Activated gamma-delta T cell treated with Interleukin-2 at 50 U/mL for 16 hours (primary cell): ENCODE measurements around the gene SMIM11.
"Not testable (repeated sequence)": the region's sequence is repeated elsewhere in the genome, so short reads cannot be mapped to it uniquely, and the experiment has no call there.

ENCODE experiments used
- DNase-seq: peaks from one replicate; pipeline ENCODE4 v3.0.0-alpha.2; 2020

SMIM11 gene

GRCh38 chr21:34357889-34358288 lies 17.4 kb upstream of the SMIM11 start:
- no peak for DNase-seq

GRCh38 chr21:34358866-34359265 lies 16.4 kb upstream of the SMIM11 start:
- DNase-seq: no peak

- no peak for DNase-seq
These were observed 14.6 kb upstream of the SMIM11 start for GRCh38 chr21:34360488-34361241.

GRCh38 chr21:34362136-34362444 lies 13.2 kb upstream of the SMIM11 start:
- DNase-seq: no peak

GRCh38 chr21:34362670-34363069 lies 12.6 kb upstream of the SMIM11 start:
- no peak for DNase-seq

- DNase-seq: no peak
These were observed 11.6 kb upstream of the SMIM11 start, which contains the start of gene KCNE2 for GRCh38 chr21:34363733-34364132. Gene KCNE2 (plus strand): TSS chr21:34364006. CDS start chr21:34370479, 6,473 bp downstream.

- no peak for DNase-seq
These were observed 10.4 kb upstream of the SMIM11 start for GRCh38 chr21:34364921-34365320.

GRCh38 chr21:34365809-34366208 lies 9.5 kb upstream of the SMIM11 start:
- no peak for DNase-seq

GRCh38 chr21:34367320-34367935 lies 7.9 kb upstream of the SMIM11 start:
- peak; percentile 24 for DNase-seq

GRCh38 chr21:34369741-34370140 lies 5.6 kb upstream of the SMIM11 start:
- DNase-seq: no peak

GRCh38 chr21:34372321-34372720 lies 3.0 kb upstream of the SMIM11 start:
- DNase-seq: no peak

GRCh38 chr21:34374462-34374861 lies 845 bp upstream of the SMIM11 start:
- not testable (repeated sequence) for DNase-seq

- DNase-seq: not testable (repeated sequence)
These were observed 289 bp downstream of the SMIM11 start for GRCh38 chr21:34375619-34375972.

GRCh38 chr21:34383138-34383537 lies 7.8 kb downstream of the SMIM11 start:
- DNase-seq: not testable (repeated sequence)

GRCh38 chr21:34383724-34384415 lies 8.6 kb downstream of the SMIM11 start:
- DNase-seq: not testable (repeated sequence)

- DNase-seq: not testable (repeated sequence)
These were observed 25.2 kb downstream of the SMIM11 start for GRCh38 chr21:34400522-34400921.

- DNase-seq: not testable (repeated sequence)
These were observed 29.4 kb downstream of the SMIM11 start for GRCh38 chr21:34404742-34405141.

GRCh38 chr21:34405686-34406085 lies 30.4 kb downstream of the SMIM11 start:
- not testable (repeated sequence) for DNase-seq

- DNase-seq: not testable (repeated sequence)
These were observed 30.8 kb downstream of the SMIM11 start for GRCh38 chr21:34406102-34406501.

- not testable (repeated sequence) for DNase-seq
These were observed 31.4 kb downstream of the SMIM11 start for GRCh38 chr21:34406676-34407075.

- DNase-seq: not testable (repeated sequence)
These were observed 32.0 kb downstream of the SMIM11 start for GRCh38 chr21:34407294-34407693.

GRCh38 chr21:34417448-34418077 lies 42.3 kb downstream of the SMIM11 start:
- DNase-seq: not testable (repeated sequence)

- DNase-seq: not testable (repeated sequence)
These were observed 48.5 kb downstream of the SMIM11 start, which contains the start of gene SMIM34 for GRCh38 chr21:34423805-34424204. Gene SMIM34 (minus strand): TSS chr21:34423951. CDS start chr21:34423839, 112 bp downstream.
